Skeletal muscle satellite cell (primary cell): Measurements from ENCODE around the gene FTCDNL1.
A peak's percentile ranks its signal among the peaks of the same experiment; 100 is the strongest.

Experiments used
- H3K27me3 ChIP-seq: 2 replicates; pipeline ENCODE4 v1.7.0; 2013; ENCODE audit warnings: low read length; ENCODE audit not compliant: control insufficient read depth, insufficient read depth
- H3K36me3 ChIP-seq: 2 replicates; pipeline ENCODE4 v1.7.0; 2013; ENCODE audit warnings: mild to moderate bottlenecking, control low read depth, low read length; ENCODE audit not compliant: insufficient read depth
- H3K4me1 ChIP-seq: 2 replicates; pipeline ENCODE4 v1.7.0; 2013; ENCODE audit warnings: low read length; ENCODE audit not compliant: control insufficient read depth, insufficient read depth
- H3K4me2 ChIP-seq: 2 replicates; pipeline ENCODE4 v1.7.0; 2013; ENCODE audit warnings: mild to moderate bottlenecking, low read length
- H3K4me3 ChIP-seq: 2 replicates; pipeline ENCODE4 v1.7.0; 2013; ENCODE audit warnings: low read length
- H3K9ac ChIP-seq: 2 replicates; pipeline ENCODE4 v1.7.0; 2013; ENCODE audit warnings: mild to moderate bottlenecking, low read depth, low read length, moderate library complexity
- H3K9me3 ChIP-seq: replicated peaks from 2 replicates; pipeline ENCODE4 v1.7.0; 2013; ENCODE audit warnings: mild to moderate bottlenecking, control low read depth, low read length

The FTCDNL1 gene

GRCh38 chr2:199865905-199866304 is 14.9 kb upstream of the FTCDNL1 start:
- H3K4me2 ChIP-seq = no peak overlapping the region
- no peaks in the 10 kb centered on the region for H3K27me3 ChIP-seq
- H3K36me3 ChIP-seq = no peaks in the 10 kb centered on the region
- H3K4me1 ChIP-seq = no peaks in the 10 kb centered on the region
- H3K4me3 ChIP-seq = no peak overlapping the region
- no peaks in the 10 kb centered on the region for H3K9me3 ChIP-seq
- H3K9ac ChIP-seq = no peak overlapping the region

GRCh38 chr2:199862788-199863187 is 11.8 kb upstream of the FTCDNL1 start:
- no peaks in the 10 kb centered on the region for H3K36me3 ChIP-seq
- H3K4me1 ChIP-seq = no peaks in the 10 kb centered on the region
- no peak overlapping the region for H3K4me3 ChIP-seq
- no peaks in the 10 kb centered on the region for H3K9me3 ChIP-seq
- no peak overlapping the region for H3K4me2 ChIP-seq
- H3K9ac ChIP-seq = no peak overlapping the region
- no peaks in the 10 kb centered on the region for H3K27me3 ChIP-seq

GRCh38 chr2:199861132-199861774 is 10.3 kb upstream of the FTCDNL1 start:
- H3K4me1 ChIP-seq = no peaks in the 10 kb centered on the region
- H3K9ac ChIP-seq = no peak overlapping the region
- H3K9me3 ChIP-seq = no peaks in the 10 kb centered on the region
- no peak overlapping the region for H3K4me3 ChIP-seq
- peaks cover 9% of the 10 kb centered on the region for H3K27me3 ChIP-seq
- no peak overlapping the region for H3K4me2 ChIP-seq
- no peaks in the 10 kb centered on the region for H3K36me3 ChIP-seq

- Histone ChIP-seq H3K9ac (no peak overlapping the region), H3K4me3 (no peak overlapping the region), H3K9me3 (no peaks in the 10 kb centered on the region), H3K36me3 (no peaks in the 10 kb centered on the region), H3K27me3 (peaks cover 23% of the 10 kb centered on the region), H3K4me1 (no peaks in the 10 kb centered on the region), H3K4me2 (no peak overlapping the region)
Measured at GRCh38 chr2:199855812-199856211, 4.8 kb upstream of the FTCDNL1 start.

- Histone ChIP-seq H3K4me3 (no peak overlapping the region), H3K4me1 (no peaks in the 10 kb centered on the region), H3K9ac (no peak overlapping the region), H3K36me3 (no peaks in the 10 kb centered on the region), H3K4me2 (no peak overlapping the region), H3K27me3 (peaks cover 20% of the 10 kb centered on the region), H3K9me3 (no peaks in the 10 kb centered on the region)
Measured at GRCh38 chr2:199851883-199852282, 891 bp upstream of the FTCDNL1 start.

- Histone ChIP-seq H3K27me3 (peaks cover 16% of the 10 kb centered on the region), H3K4me3 (peak overlapping the region; percentile 87), H3K4me2 (peak overlapping the region; percentile 99), H3K9ac (peak overlapping the region; percentile 78), H3K9me3 (no peaks in the 10 kb centered on the region), H3K36me3 (no peaks in the 10 kb centered on the region), H3K4me1 (no peaks in the 10 kb centered on the region)
Measured at GRCh38 chr2:199851501-199851810, 464 bp upstream of the FTCDNL1 start.

- Histone ChIP-seq H3K4me3 (peak overlapping the region; percentile 87), H3K4me1 (no peaks in the 10 kb centered on the region), H3K36me3 (no peaks in the 10 kb centered on the region), H3K4me2 (peak overlapping the region; percentile 99), H3K27me3 (peaks cover 7% of the 10 kb centered on the region), H3K9ac (peak overlapping the region; percentile 78), H3K9me3 (no peaks in the 10 kb centered on the region)
Measured at GRCh38 chr2:199850218-199850717, 724 bp downstream of the FTCDNL1 start.

GRCh38 chr2:199848389-199849130 is 2.4 kb downstream of the FTCDNL1 start:
- H3K27me3 ChIP-seq = no peaks in the 10 kb centered on the region
- H3K4me1 ChIP-seq = no peaks in the 10 kb centered on the region
- H3K9me3 ChIP-seq = no peaks in the 10 kb centered on the region
- H3K4me2 ChIP-seq = no peak overlapping the region
- no peaks in the 10 kb centered on the region for H3K36me3 ChIP-seq
- no peak overlapping the region for H3K4me3 ChIP-seq
- H3K9ac ChIP-seq = no peak overlapping the region

GRCh38 chr2:199847181-199847864 is 3.7 kb downstream of the FTCDNL1 start:
- H3K9me3 ChIP-seq = no peaks in the 10 kb centered on the region
- no peak overlapping the region for H3K4me2 ChIP-seq
- H3K9ac ChIP-seq = no peak overlapping the region
- H3K4me3 ChIP-seq = no peak overlapping the region
- H3K27me3 ChIP-seq = no peaks in the 10 kb centered on the region
- no peaks in the 10 kb centered on the region for H3K36me3 ChIP-seq
- no peaks in the 10 kb centered on the region for H3K4me1 ChIP-seq

- Histone ChIP-seq H3K9me3 (no peaks in the 10 kb centered on the region), H3K4me2 (no peak overlapping the region), H3K4me3 (no peak overlapping the region), H3K4me1 (no peaks in the 10 kb centered on the region), H3K36me3 (no peaks in the 10 kb centered on the region), H3K9ac (no peak overlapping the region), H3K27me3 (no peaks in the 10 kb centered on the region)
Measured at GRCh38 chr2:199842631-199843395, 8.2 kb downstream of the FTCDNL1 start.

GRCh38 chr2:199841409-199841808 is 9.6 kb downstream of the FTCDNL1 start:
- Histone ChIP-seq H3K9ac (no peak overlapping the region), H3K36me3 (no peaks in the 10 kb centered on the region), H3K4me2 (no peak overlapping the region), H3K4me3 (no peak overlapping the region), H3K9me3 (no peaks in the 10 kb centered on the region), H3K4me1 (no peaks in the 10 kb centered on the region), H3K27me3 (no peaks in the 10 kb centered on the region)
